Small intestine (tissue), 7 donors: Measurements from ENCODE around the gene C11orf54. TPM values are rescaled to one million over a fixed set of nuclear protein-coding genes. Genes with fewer than 3 reads are reported as not detected.
"Not testable (repeated sequence)": the region's sequence is repeated elsewhere in the genome, so short reads cannot be mapped to it uniquely, and the experiment has no call there.

Experiments
- DNase-seq, 2 donors: peaks; one replicate each; pipeline versions ENCODE4 v3.0.0 to v3.0.0-alpha.2; 2013
- FAIRE-seq: peaks from 2 replicates; lab custom pipeline; 2012; peaks lifted over from hg19 to GRCh38; lab: Jason Lieb, UNC
- H3K27ac ChIP-seq, 3 donors: one replicate each; pipeline ENCODE4 v1.5.1; 2013; ENCODE audit warnings: low read length in 2 of 3, mild to moderate bottlenecking in 2 of 3, control low read depth in 1 of 3, inconsistent platforms in 1 of 3, low read depth in 1 of 3, moderate library complexity in 1 of 3
- H3K27me3 ChIP-seq, 3 donors: one replicate each; pipeline ENCODE4 v1.6.1; 2013; ENCODE audit warnings: low read length in 3 of 3, inconsistent platforms in 1 of 3; ENCODE audit not compliant: control insufficient read depth in 3 of 3, insufficient read depth in 3 of 3
- H3K36me3 ChIP-seq, 3 donors: one replicate each; pipeline ENCODE4 v1.6.1; 2013; ENCODE audit warnings: low read length in 3 of 3, inconsistent platforms in 1 of 3, low read depth in 1 of 3, mild to moderate bottlenecking in 1 of 3, moderate library complexity in 1 of 3; ENCODE audit not compliant: control insufficient read depth in 3 of 3, insufficient read depth in 2 of 3
- H3K4me1 ChIP-seq, 3 donors: one replicate each; pipeline ENCODE4 v1.6.1; 2013; ENCODE audit warnings: low read length in 2 of 3, inconsistent platforms in 1 of 3, low read depth in 1 of 3, mild to moderate bottlenecking in 1 of 3, moderate library complexity in 1 of 3; ENCODE audit not compliant: control insufficient read depth in 3 of 3, insufficient read depth in 2 of 3
- H3K4me3 ChIP-seq, 3 donors: one replicate each; pipeline ENCODE4 v1.5.1; 2013; ENCODE audit warnings: low read length in 3 of 3, control low read depth in 1 of 3, inconsistent platforms in 1 of 3, low read depth in 1 of 3, mild to moderate bottlenecking in 1 of 3, moderate library complexity in 1 of 3
- H3K9me3 ChIP-seq, 2 donors: one replicate each; pipeline ENCODE4 v1.6.1; 2013; ENCODE audit warnings: low read depth in 1 of 2, low read length in 1 of 2; ENCODE audit not compliant: control insufficient read depth in 2 of 2, insufficient read depth in 1 of 2
- WGBS, 3 donors: extraction: QIAGEN DNeasy Blood & Tissue Kit; methylation state at CpG; one replicate each; pipeline ENCODE4 v1.1.7; 2013; 5-methylcytosine and 5-hydroxymethylcytosine counted together
- polyA plus RNA-seq, 4 donors: library from polyadenylated mRNA; stranded (reverse) in 3 of 4; unstranded in 1 of 4; fragments of 200-250 nt in 3 of 4; fragments of 120-200 nt in 1 of 4; gene quantifications; one replicate each; pipeline versions ENCODE4 v1.2.1 to v1.2.3, GENCODE V29; 2013
- donor health status: healthy with polysubstance abuse.
- donor health status: control.
- donor health status: control.
- donor health status: Bipolar disorder and iron deficiency.
- donor health status: healthy.

C11orf54 gene
- polyA plus RNA-seq, 4 donors: 26.3 to 106 (median 62.2) TPM

DNA sequence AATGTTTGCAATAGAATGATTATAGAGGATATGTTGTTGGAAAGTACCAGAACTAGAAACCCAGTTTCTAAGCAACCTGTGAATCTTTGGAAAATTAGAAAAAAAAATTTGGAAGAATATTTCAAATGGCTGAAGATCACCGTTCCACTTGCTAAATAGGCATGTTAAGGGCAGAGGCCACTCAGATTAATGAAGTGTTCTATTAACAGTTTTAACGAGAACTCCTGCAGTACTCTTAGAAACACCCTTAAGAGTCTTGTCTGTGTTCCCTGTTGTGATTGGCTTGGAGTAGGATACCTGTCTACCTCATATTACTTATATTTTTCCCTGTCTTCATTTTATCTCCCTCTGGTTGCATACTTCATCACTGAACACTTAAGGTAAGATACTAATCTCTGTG is 4.6 kb downstream of the C11orf54 start:
- 10 to 60% (median 36%) methylated on average over 2 of the region's 2 CpGs for WGBS, 3 donors

DNA sequence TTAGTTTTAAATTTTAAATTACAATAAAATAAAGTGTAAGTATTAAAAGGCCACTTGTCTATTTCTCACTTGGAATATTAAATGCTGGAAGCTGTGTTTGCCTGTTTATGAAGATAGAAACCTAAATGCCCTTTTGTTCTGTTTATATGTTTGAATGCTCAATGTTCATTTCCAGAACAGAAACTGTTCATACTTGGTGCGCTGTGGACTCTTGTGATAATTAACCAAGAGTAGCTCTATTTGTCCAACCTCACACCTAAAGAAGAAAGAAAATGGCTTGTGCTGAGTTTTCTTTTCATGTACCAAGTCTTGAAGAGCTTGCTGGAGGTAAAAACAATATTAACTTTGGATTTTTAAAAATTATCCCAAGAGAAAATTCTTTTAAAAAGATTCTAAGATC is 5.7 kb downstream of the C11orf54 start:
- H3K27me3 ChIP-seq: no peaks in the 10 kb centered on the region
- H3K36me3 ChIP-seq: peaks cover 0 to 27% (median 4%) of the 10 kb centered on the region in 3 donors
- no peak overlapping the region for H3K4me3 ChIP-seq
- DNase-seq (peak in 1 of 2 donors; percentile 40), FAIRE-seq (no peak)
- H3K9me3 ChIP-seq: no peaks in the 10 kb centered on the region
- 21 to 64% (median 44%) methylated on average over 1 of the region's 1 CpG for WGBS, 3 donors
- peak overlapping the region in 1 of 3 donors; percentile 71 for H3K27ac ChIP-seq
- peaks cover 3 to 29% (median 6%) of the 10 kb centered on the region in 3 donors for H3K4me1 ChIP-seq

More for the DNA sequence above, 4.6 kb downstream of the C11orf54 start:
- DNase-seq (no peak), FAIRE-seq (no peak)
- H3K36me3 ChIP-seq: peaks cover 0 to 23% (median 4%) of the 10 kb centered on the region in 3 donors
- no peaks in the 10 kb centered on the region for H3K27me3 ChIP-seq
- H3K4me3 ChIP-seq: no peak overlapping the region
- H3K27ac ChIP-seq: peak overlapping the region in 1 of 3 donors; percentile 72
- peaks cover 3 to 29% (median 6%) of the 10 kb centered on the region in 3 donors for H3K4me1 ChIP-seq
- H3K9me3 ChIP-seq: no peaks in the 10 kb centered on the region

DNA sequence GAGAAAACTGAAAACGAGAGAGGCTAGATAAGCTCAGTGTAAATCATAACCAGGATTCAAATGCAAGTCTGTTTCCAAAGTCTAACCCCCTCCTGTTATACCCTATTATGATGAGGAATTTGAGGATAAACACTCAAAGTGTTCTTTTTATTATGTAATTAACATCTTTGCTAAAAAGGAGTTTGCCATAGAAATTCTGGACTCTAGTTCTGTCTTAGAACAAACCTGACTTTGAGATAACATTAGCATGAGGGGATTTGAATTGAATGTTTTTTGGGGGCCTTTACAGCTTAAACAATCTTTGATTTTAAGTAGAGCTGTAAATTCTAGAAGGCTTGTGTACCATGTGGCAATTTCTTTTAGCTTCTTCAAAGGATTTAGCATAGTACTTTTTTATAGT is 9.5 kb downstream of the C11orf54 start:
- FAIRE-seq: no peak

DNA sequence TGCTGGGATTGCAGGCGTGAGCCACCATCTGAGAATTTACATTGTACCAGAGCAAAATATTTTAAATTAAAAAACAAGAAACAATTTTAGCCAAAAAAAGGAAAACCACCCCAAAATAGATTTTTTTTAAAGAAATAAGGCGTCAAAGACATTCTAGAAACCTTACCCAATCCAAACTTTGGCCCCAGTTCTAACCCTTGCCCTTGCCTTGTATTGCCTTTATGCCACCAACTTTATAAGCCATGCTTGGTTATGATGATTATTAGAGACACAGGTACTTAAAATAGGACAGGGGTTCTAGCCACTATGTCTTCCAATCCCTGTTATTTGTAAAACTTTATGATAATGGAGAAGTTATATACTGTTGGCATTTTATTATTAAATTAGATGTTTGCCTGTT is 11.8 kb downstream of the C11orf54 start:
- 85 to 91% (median 86%) methylated on average over 2 of the region's 2 CpGs for WGBS, 3 donors
- Histone ChIP-seq H3K36me3 (peaks cover 7 to 39% (median 12%) of the 10 kb centered on the region in 3 donors), H3K4me1 (no peaks in the 10 kb centered on the region), H3K4me3 (no peak overlapping the region), H3K27ac (no peak overlapping the region), H3K9me3 (no peaks in the 10 kb centered on the region), H3K27me3 (no peaks in the 10 kb centered on the region)
- FAIRE-seq: no peak
- no peak for DNase-seq

More for the DNA sequence above, 9.5 kb downstream of the C11orf54 start:
- Histone ChIP-seq H3K4me1 (peaks cover 0 to 10% (median 0%) of the 10 kb centered on the region in 3 donors), H3K9me3 (no peaks in the 10 kb centered on the region), H3K4me3 (no peak overlapping the region), H3K36me3 (peaks cover 0 to 27% (median 5%) of the 10 kb centered on the region in 3 donors), H3K27me3 (no peaks in the 10 kb centered on the region), H3K27ac (no peak overlapping the region)
- no peak for DNase-seq
- WGBS, 3 donors: 56 to 77% (median 67%) methylated on average over 1 of the region's 1 CpG

DNA sequence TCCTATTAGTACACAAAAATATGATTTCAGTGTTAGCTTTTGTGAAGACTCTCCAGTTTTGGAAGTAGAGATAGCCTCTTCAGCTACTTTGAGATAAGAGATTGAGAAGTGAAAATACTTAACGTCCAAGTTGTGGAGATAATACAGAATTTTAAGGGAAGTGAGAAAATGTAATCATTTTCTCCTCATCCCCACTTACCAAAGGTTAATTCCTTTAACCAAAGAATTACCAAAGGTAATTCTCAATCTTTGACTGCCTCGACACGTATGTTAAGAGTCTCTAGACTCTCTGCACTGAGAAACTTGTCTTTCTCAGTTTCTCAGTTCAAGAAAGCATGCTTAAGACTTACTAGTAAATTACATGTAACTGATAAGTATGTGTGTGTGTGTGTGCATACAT is 15.3 kb downstream of the C11orf54 start:
- no peak overlapping the region for H3K27ac ChIP-seq
- FAIRE-seq (no peak), DNase-seq (no peak)
- H3K4me3 ChIP-seq: no peak overlapping the region
- WGBS, 3 donors: 69 to 78% (median 71%) methylated on average over 3 of the region's 3 CpGs
- H3K36me3 ChIP-seq: peaks cover 12 to 43% (median 17%) of the 10 kb centered on the region in 3 donors
- H3K9me3 ChIP-seq: peaks cover 0 to 3% of the 10 kb centered on the region in 2 donors
- H3K27me3 ChIP-seq: no peaks in the 10 kb centered on the region
- no peaks in the 10 kb centered on the region for H3K4me1 ChIP-seq

DNA sequence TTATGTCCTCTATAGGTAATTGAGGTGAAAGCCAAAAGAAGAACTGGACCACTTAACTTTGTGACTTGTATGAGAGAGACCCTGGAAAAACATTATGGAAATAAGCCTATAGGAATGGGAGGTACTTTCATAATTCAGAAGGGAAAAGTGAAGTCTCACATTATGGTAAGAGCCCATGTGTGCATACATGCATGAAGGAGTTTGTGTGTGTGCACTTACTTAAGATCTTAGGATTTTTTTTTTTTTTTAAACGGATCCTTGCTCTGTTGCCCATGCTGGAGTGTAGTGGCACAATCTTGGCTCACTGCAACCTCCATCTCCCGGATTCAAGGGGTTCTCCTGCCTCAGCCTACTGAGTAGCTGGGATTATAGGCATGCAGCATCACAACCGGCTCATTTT is 15.8 kb downstream of the C11orf54 start:
- peaks cover 0 to 3% of the 10 kb centered on the region in 2 donors for H3K9me3 ChIP-seq
- H3K4me3 ChIP-seq: no peak overlapping the region
- H3K4me1 ChIP-seq: no peaks in the 10 kb centered on the region
- no peak overlapping the region for H3K27ac ChIP-seq
- FAIRE-seq: no peak
- no peak for DNase-seq
- WGBS, 3 donors: 83 to 94% (median 84%) methylated on average over 3 of the region's 3 CpGs
- peaks cover 13 to 42% (median 18%) of the 10 kb centered on the region in 3 donors for H3K36me3 ChIP-seq
- no peaks in the 10 kb centered on the region for H3K27me3 ChIP-seq

DNA sequence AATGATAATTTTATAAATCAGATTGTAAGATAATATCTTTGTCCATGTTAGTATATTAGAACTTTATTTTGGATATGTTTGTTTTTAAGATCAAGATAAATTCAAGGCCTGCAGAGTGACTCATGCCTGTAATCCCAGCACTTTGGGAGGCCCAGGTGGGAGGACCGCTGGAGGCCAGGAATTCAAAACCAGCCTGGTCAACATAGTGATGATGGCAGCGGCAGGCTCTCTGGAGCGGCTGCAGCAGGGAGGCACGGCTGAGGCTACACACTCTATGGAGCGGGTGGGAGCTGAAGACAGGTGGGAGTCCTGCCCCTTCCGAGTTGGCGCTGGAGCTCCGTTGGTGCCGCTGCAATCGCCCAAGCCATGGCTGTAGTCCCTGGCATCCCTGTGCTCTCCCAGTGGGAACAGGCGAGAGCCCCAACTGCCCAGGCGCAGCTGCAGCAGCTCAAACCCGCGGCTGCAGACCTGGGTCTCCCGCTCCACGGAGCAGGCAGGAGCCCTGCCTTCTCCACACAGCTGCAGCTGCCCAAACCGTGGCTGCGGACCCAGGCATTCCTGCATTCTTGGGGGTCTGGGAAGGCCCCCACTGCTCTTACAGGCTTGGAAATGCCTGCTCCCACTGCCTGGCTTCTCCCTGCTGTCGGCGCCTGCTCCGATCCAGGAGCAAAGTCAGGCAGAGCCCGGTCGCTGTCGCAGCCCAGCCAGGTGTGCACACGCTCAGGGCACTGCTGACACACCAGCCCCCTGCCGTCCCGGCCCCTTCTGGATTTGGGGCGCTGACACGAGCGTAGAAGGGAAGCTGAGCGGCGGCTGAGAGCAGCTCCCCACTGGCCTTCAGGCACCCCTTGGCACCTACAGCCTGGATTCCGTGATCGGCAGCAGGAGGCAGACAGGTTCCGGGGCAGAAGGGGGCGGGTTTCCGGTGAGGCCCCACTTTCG is 16.7 kb downstream of the C11orf54 start:
- H3K36me3 ChIP-seq: peaks cover 16 to 40% (median 22%) of the 10 kb centered on the region in 3 donors
- FAIRE-seq (no peak), DNase-seq (no peak)
- peaks cover 0 to 3% of the 10 kb centered on the region in 2 donors for H3K9me3 ChIP-seq
- no peaks in the 10 kb centered on the region for H3K27me3 ChIP-seq
- no peaks in the 10 kb centered on the region for H3K4me1 ChIP-seq
- WGBS, 3 donors: 96 to 99% (median 97%) methylated on average over 38 of the region's 38 CpGs
- H3K27ac ChIP-seq: no peak overlapping the region
- no peak overlapping the region for H3K4me3 ChIP-seq

DNA sequence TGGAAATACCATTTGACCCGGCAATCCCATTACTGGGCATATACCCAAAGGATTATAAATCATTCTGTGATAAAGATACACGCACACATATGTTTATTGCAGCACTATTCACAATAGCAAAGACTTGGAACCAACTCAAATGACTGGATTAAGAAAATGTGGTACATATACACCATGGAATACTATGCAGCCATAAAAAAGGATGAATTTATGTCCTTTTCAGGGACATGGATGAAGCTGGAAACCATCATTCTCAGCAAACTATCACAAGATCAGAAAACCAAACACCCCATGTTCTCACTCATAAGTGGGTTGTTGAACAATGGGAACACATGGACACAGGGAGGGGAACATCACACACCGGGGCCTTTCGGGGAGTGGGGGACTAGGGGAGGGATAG is 17.7 kb downstream of the C11orf54 start:
- H3K4me3 ChIP-seq, H3K27me3 ChIP-seq, DNase-seq, H3K9me3 ChIP-seq, H3K4me1 ChIP-seq, H3K27ac ChIP-seq, FAIRE-seq: not testable (repeated sequence)
- 54 to 80% (median 75%) methylated on average over 4 of the region's 4 CpGs for WGBS, 3 donors
- H3K36me3 ChIP-seq: peaks cover 16 to 47% (median 28%) of the 10 kb centered on the region in 3 donors
